ENCODE measurements around the gene AGGF1. TPM values are rescaled to one million over a fixed set of nuclear protein-coding genes. Genes with fewer than 3 reads are reported as not detected.

The AGGF1 gene
- total and polyA plus RNA-seq, 2 experiments from 2014 or later = 24.4 to 27.5 TPM

GRCh38 chr5:77033338-77033737 is 3.1 kb downstream of the AGGF1 start (continued):
- TF ChIP-seq, protein P1, sequence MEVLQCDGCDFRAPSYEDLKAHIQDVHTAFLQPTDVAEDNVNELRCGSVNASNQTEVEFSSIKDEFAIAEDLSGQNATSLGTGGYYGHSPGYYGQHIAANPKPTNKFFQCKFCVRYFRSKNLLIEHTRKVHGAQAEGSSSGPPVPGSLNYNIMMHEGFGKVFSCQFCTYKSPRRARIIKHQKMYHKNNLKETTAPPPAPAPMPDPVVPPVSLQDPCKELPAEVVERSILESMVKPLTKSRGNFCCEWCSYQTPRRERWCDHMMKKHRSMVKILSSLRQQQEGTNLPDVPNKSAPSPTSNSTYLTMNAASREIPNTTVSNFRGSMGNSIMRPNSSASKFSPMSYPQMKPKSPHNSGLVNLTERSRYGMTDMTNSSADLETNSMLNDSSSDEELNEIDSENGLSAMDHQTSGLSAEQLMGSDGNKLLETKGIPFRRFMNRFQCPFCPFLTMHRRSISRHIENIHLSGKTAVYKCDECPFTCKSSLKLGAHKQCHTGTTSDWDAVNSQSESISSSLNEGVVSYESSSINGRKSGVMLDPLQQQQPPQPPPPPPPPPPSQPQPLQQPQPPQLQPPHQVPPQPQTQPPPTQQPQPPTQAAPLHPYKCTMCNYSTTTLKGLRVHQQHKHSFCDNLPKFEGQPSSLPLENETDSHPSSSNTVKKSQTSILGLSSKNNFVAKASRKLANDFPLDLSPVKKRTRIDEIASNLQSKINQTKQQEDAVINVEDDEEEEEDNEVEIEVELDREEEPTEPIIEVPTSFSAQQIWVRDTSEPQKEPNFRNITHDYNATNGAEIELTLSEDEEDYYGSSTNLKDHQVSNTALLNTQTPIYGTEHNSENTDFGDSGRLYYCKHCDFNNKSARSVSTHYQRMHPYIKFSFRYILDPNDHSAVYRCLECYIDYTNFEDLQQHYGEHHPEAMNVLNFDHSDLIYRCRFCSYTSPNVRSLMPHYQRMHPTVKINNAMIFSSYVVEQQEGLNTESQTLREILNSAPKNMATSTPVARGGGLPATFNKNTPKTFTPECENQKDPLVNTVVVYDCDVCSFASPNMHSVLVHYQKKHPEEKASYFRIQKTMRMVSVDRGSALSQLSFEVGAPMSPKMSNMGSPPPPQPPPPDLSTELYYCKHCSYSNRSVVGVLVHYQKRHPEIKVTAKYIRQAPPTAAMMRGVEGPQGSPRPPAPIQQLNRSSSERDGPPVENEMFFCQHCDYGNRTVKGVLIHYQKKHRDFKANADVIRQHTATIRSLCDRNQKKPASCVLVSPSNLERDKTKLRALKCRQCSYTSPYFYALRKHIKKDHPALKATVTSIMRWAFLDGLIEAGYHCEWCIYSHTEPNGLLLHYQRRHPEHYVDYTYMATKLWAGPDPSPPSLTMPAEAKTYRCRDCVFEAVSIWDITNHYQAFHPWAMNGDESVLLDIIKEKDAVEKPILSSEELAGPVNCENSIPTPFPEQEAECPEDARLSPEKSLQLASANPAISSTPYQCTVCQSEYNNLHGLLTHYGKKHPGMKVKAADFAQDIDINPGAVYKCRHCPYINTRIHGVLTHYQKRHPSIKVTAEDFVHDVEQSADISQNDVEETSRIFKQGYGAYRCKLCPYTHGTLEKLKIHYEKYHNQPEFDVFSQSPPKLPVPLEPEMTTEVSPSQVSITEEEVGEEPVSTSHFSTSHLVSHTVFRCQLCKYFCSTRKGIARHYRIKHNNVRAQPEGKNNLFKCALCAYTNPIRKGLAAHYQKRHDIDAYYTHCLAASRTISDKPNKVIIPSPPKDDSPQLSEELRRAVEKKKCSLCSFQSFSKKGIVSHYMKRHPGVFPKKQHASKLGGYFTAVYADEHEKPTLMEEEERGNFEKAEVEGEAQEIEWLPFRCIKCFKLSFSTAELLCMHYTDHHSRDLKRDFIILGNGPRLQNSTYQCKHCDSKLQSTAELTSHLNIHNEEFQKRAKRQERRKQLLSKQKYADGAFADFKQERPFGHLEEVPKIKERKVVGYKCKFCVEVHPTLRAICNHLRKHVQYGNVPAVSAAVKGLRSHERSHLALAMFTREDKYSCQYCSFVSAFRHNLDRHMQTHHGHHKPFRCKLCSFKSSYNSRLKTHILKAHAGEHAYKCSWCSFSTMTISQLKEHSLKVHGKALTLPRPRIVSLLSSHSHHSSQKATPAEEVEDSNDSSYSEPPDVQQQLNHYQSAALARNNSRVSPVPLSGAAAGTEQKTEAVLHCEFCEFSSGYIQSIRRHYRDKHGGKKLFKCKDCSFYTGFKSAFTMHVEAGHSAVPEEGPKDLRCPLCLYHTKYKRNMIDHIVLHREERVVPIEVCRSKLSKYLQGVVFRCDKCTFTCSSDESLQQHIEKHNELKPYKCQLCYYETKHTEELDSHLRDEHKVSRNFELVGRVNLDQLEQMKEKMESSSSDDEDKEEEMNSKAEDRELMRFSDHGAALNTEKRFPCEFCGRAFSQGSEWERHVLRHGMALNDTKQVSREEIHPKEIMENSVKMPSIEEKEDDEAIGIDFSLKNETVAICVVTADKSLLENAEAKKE (CRISPR knock-in tag; IDR thresholded peaks at IDR 0.05) = no peak
- TF ChIP-seq STAT1 (IDR thresholded peaks at IDR 0.05; ENCODE audit: unreplicated experiment) (no peak), JUNB (IDR thresholded peaks at IDR 0.05; ENCODE audit: unreplicated experiment) (no peak), REST (IDR thresholded peaks at IDR 0.05; ENCODE audit: unreplicated experiment) (no peak), POLR2AphosphoS5 (IDR thresholded peaks at IDR 0.05; ENCODE audit: low read depth) (no peak)

GRCh38 chr5:77035950-77036349 is 5.7 kb downstream of the AGGF1 start:
- Histone ChIP-seq H3K27ac (ENCODE audit: low read depth) (no peak overlapping the region), H3K36me3 (ENCODE audit: insufficient read depth) (peaks cover 9% of the 10 kb centered on the region; the same call in 1 of the 2 replicates), H4K20me1 (replicated peaks; ENCODE audit: insufficient read depth) (no peaks in the 10 kb centered on the region), H2AFZ (no peak overlapping the region), H3K27me3 (ENCODE audit: insufficient read depth) (no peaks in the 10 kb centered on the region), H3F3A (replicated peaks; ENCODE audit: low read depth) (no peaks in the 10 kb centered on the region), H3K9me2 (ENCODE audit: insufficient read depth) (no peaks in the 10 kb centered on the region), H3K4me2 (no peak overlapping the region), H3K4me1 (ENCODE audit: insufficient read depth) (no peaks in the 10 kb centered on the region), H3K4me3 (no peak overlapping the region), H3K79me2 (replicated peaks; ENCODE audit: insufficient read depth) (0 out of 2 replicates have a peak, but pooled peaks cover 5% of the 10 kb centered on the region)
- H3K9me3 Mint-ChIP-seq = peaks cover 11% of the 10 kb centered on the region
- DNase-seq (ENCODE audit: low spot score) = no peak
- H3K4me3 Mint-ChIP-seq = no peak overlapping the region
- ATAC-seq = no peak
- H3K4me1 Mint-ChIP-seq = peaks cover 6% of the 10 kb centered on the region
- H3K27me3 Mint-ChIP-seq (ENCODE audit: insufficient read depth, low read depth, poor library complexity) = no peaks in the 10 kb centered on the region
- H3K36me3 Mint-ChIP-seq (ENCODE audit: low read depth) = peaks cover 47% of the 10 kb centered on the region
- H3K27ac Mint-ChIP-seq = no peak overlapping the region
- no peak for TF ChIP-seq CREB1 (CRISPR knock-in tag; IDR thresholded peaks at IDR 0.05; ENCODE audit: low read depth)
- TF ChIP-seq, protein P1 (CRISPR knock-in tag; IDR thresholded peaks at IDR 0.05) = no peak
- no peak for TF ChIP-seq POLR2AphosphoS5 (IDR thresholded peaks at IDR 0.05; ENCODE audit: low read depth)
